ENCODE measurements around the gene RESF1. TPM values are rescaled to one million over a fixed set of nuclear protein-coding genes. Genes with fewer than 3 reads are reported as not detected.

Gene RESF1
- total RNA-seq, 1 experiment from 2014 or later, result 14.8 TPM

DNA sequence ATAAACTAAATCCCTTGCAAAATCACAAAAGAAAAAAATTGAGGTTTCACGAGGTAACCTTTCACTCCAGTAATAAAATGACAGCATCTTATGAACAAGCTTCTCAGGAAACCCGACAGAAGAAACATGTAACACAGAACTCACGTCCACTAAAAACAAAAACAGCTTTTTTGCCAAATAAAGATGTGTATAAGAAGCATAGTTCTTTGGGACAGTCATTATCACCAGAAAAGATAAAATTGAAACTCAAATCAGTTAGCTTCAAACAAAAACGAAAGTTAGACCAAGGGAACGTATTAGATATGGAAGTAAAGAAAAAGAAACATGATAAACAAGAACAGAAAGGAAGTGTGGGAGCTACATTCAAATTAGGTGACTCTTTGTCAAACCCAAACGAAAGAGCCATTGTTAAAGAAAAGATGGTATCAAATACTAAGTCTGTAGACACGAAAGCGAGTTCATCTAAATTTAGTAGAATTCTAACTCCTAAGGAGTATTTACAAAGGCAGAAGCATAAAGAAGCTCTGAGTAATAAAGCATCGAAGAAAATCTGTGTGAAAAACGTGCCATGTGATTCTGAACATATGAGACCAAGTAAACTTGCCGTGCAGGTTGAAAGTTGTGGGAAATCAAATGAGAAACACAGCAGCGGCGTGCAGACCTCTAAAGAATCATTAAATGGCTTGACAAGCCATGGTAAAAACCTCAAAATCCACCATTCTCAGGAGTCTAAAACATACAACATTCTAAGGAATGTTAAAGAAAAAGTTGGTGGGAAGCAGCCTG, 25.8 kb downstream of the RESF1 start:
- H4K20me1 ChIP-seq (ENCODE audit: low read length), result no peaks in the 10 kb centered on the region
- H3K79me2 ChIP-seq (ENCODE audit: low read length), result no peaks in the 10 kb centered on the region
- no peak for DNase-seq
- ChIA-PET CTCF (no interaction called here), POLR2A (ENCODE audit: unreplicated experiment) (no interaction called here)
- H3K27me3 ChIP-seq (ENCODE audit: low read length), result no peaks in the 10 kb centered on the region
- H3K4me1 ChIP-seq (ENCODE audit: insufficient read depth, low read length), result no peaks in the 10 kb centered on the region
- BruUV-seq (replicated peaks), result no TSS peak
- H3K9me3 ChIP-seq (ENCODE audit: low read length), result no peaks in the 10 kb centered on the region
- intact Hi-C loops (cut with micrococcal nuclease), result no loop called here
- H3F3A ChIP-seq (ENCODE audit: low read length, unreplicated experiment), result no peaks in the 10 kb centered on the region
- H3K27ac ChIP-seq (ENCODE audit: low read length), result no peak overlapping the region
- H3K4me3 ChIP-seq (ENCODE audit: low read length), result no peak overlapping the region
- no peaks in the 10 kb centered on the region for H3K9me2 ChIP-seq (replicated peaks; ENCODE audit: low read length)
- no peak overlapping the region for H2AFZ ChIP-seq (ENCODE audit: low read length)
- H3K9ac ChIP-seq (ENCODE audit: low read length), result no peak overlapping the region
- H3K4me2 ChIP-seq (ENCODE audit: low read length), result no peak overlapping the region
- ATAC-seq, result no peak
- peaks cover 22% of the 10 kb centered on the region for H3K36me3 ChIP-seq (ENCODE audit: low read depth, low read length)
- no peak for TF ChIP-seq EZH2 (IDR thresholded peaks at IDR 0.05; ENCODE audit: low read length, unreplicated experiment)
- no peak for TF ChIP-seq EZH2phosphoT487 (IDR thresholded peaks at IDR 0.05; ENCODE audit: borderline replicate concordance, low read length)
- TF ChIP-seq, protein P1, sequence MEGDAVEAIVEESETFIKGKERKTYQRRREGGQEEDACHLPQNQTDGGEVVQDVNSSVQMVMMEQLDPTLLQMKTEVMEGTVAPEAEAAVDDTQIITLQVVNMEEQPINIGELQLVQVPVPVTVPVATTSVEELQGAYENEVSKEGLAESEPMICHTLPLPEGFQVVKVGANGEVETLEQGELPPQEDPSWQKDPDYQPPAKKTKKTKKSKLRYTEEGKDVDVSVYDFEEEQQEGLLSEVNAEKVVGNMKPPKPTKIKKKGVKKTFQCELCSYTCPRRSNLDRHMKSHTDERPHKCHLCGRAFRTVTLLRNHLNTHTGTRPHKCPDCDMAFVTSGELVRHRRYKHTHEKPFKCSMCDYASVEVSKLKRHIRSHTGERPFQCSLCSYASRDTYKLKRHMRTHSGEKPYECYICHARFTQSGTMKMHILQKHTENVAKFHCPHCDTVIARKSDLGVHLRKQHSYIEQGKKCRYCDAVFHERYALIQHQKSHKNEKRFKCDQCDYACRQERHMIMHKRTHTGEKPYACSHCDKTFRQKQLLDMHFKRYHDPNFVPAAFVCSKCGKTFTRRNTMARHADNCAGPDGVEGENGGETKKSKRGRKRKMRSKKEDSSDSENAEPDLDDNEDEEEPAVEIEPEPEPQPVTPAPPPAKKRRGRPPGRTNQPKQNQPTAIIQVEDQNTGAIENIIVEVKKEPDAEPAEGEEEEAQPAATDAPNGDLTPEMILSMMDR (conservative IDR thresholded peaks at IDR 0.05; ENCODE audit: low read depth, low read length), result no peak

GRCh38 chr12:31985832-31986231, 26.6 kb downstream of the RESF1 start:
- ATAC-seq, result no peak
- Histone ChIP-seq H3K4me2 (ENCODE audit: low read length) (no peak overlapping the region), H3K4me1 (ENCODE audit: insufficient read depth, low read length) (no peaks in the 10 kb centered on the region), H3F3A (ENCODE audit: low read length, unreplicated experiment) (no peaks in the 10 kb centered on the region), H3K4me3 (ENCODE audit: low read length) (no peak overlapping the region), H2AFZ (ENCODE audit: low read length) (no peak overlapping the region), H3K9me3 (ENCODE audit: low read length) (no peaks in the 10 kb centered on the region), H3K27ac (ENCODE audit: low read length) (no peak overlapping the region), H3K27me3 (ENCODE audit: low read length) (no peaks in the 10 kb centered on the region), H3K9ac (ENCODE audit: low read length) (no peak overlapping the region), H4K20me1 (ENCODE audit: low read length) (no peaks in the 10 kb centered on the region), H3K36me3 (ENCODE audit: low read depth, low read length) (peaks cover 20% of the 10 kb centered on the region), H3K9me2 (replicated peaks; ENCODE audit: low read length) (no peaks in the 10 kb centered on the region), H3K79me2 (ENCODE audit: low read length) (no peaks in the 10 kb centered on the region)
- BruUV-seq (replicated peaks), result no TSS peak
- no peak for TF ChIP-seq EZH2phosphoT487 (IDR thresholded peaks at IDR 0.05; ENCODE audit: borderline replicate concordance, low read length)
- TF ChIP-seq EZH2 (IDR thresholded peaks at IDR 0.05; ENCODE audit: low read length, unreplicated experiment), result no peak
- TF ChIP-seq, protein P1 (conservative IDR thresholded peaks at IDR 0.05; ENCODE audit: low read depth, low read length), result no peak
- POLR2A ChIA-PET (ENCODE audit: unreplicated experiment), result no interaction called here
- intact Hi-C loops (cut with micrococcal nuclease), result no loop called here
- CTCF ChIA-PET, result no interaction called here
- no peak for DNase-seq

DNA sequence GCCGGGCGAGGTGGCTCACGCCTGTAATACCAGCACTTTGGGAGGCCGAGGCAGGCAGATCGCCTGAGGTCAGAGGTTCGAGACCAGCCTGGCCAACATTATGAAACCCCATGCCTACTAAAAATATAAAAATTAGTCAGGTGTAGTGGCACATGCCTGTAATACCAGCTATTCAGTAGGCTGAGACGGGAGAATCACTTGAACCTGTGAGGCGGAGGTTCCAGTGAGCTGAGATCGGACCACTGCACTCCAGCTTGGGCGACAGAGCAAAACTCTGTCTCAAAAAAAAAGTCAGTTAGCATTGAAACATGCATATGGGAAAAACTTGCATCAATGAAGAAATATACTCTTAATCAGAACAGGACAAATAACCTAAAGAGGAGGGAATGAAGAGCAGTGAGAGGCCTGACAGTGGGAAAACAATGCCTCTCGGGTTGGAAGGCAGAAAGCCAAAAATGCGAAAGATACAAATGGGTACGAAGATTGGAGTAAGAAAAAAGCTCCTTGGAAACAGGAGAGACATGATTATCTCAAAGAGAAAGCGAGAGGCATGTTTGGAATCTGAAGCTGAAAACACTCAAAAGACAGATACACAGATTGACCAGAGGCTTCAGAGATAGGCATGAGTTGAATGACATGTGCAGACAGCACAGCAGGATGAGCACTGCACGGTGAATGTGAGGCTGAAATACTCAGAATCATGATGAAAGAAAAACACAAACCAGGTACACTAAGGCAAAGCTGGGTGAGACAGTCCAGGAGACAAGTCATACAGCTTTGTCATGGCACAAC, 30.6 kb downstream of the RESF1 start:
- DNase-seq (no peak), ATAC-seq (no peak)
- no peaks in the 10 kb centered on the region for H3K9me3 ChIP-seq (ENCODE audit: low read length)
- H4K20me1 ChIP-seq (ENCODE audit: low read length), result no peaks in the 10 kb centered on the region
- TF ChIP-seq EZH2phosphoT487 (IDR thresholded peaks at IDR 0.05; ENCODE audit: borderline replicate concordance, low read length), result no peak
- TF ChIP-seq, protein P1 (conservative IDR thresholded peaks at IDR 0.05; ENCODE audit: low read depth, low read length), result no peak
- TF ChIP-seq EZH2 (IDR thresholded peaks at IDR 0.05; ENCODE audit: low read length, unreplicated experiment), result no peak
- no TSS peak for BruUV-seq (replicated peaks)
- H3K36me3 ChIP-seq (ENCODE audit: low read depth, low read length), result no peaks in the 10 kb centered on the region
- no peaks in the 10 kb centered on the region for H3K4me1 ChIP-seq (ENCODE audit: insufficient read depth, low read length)
- no peak overlapping the region for H3K27ac ChIP-seq (ENCODE audit: low read length)
- H3K4me2 ChIP-seq (ENCODE audit: low read length), result no peak overlapping the region
- H3K79me2 ChIP-seq (ENCODE audit: low read length), result no peaks in the 10 kb centered on the region
- H3F3A ChIP-seq (ENCODE audit: low read length, unreplicated experiment), result no peaks in the 10 kb centered on the region
- intact Hi-C loops (cut with micrococcal nuclease), result no loop called here
- no peak overlapping the region for H3K9ac ChIP-seq (ENCODE audit: low read length)
- H3K4me3 ChIP-seq (ENCODE audit: low read length), result no peak overlapping the region
- ChIA-PET POLR2A (ENCODE audit: unreplicated experiment) (no interaction called here), CTCF (no interaction called here)
- no peaks in the 10 kb centered on the region for H3K27me3 ChIP-seq (ENCODE audit: low read length)
- no peak overlapping the region for H2AFZ ChIP-seq (ENCODE audit: low read length)
- H3K9me2 ChIP-seq (replicated peaks; ENCODE audit: low read length), result no peaks in the 10 kb centered on the region

All from PC-3 (cell line).